ENCODE data around the gene LDLRAD2. TPM values are rescaled to one million over a fixed set of nuclear protein-coding genes. Genes with fewer than 3 reads are reported as not detected.

Gene LDLRAD2
- total RNA-seq, 4 donors from 2014 or later, result 0.22 TPM; not detected in 3

GRCh38 chr1:21820597-21821232 is 8.7 kb downstream of the LDLRAD2 start:
- H3K27ac ChIP-seq, result no peak overlapping the region
- H3K4me3 ChIP-seq (replicated peaks in 1 of 3), result no peak overlapping the region
- H3K27me3 ChIP-seq, result no peaks in the 10 kb centered on the region
- H3K9me3 ChIP-seq, result no peaks in the 10 kb centered on the region
- intact Hi-C loops (cut with DNase I), result no loop called here
- 92 to 98% methylated on average over 6 to 9 of the region's 9 CpGs for WGBS, 2 donors
- peaks cover 28 to 36% of the 10 kb centered on the region in 2 donors for H3K36me3 ChIP-seq
- H3K4me1 ChIP-seq, result no peaks in the 10 kb centered on the region
- TF ChIP-seq CTCF (IDR thresholded peaks at IDR 0.05) (no peak), POLR2A (IDR thresholded peaks at IDR 0.05) (no peak)
- DNase-seq, result no peak

DNA sequence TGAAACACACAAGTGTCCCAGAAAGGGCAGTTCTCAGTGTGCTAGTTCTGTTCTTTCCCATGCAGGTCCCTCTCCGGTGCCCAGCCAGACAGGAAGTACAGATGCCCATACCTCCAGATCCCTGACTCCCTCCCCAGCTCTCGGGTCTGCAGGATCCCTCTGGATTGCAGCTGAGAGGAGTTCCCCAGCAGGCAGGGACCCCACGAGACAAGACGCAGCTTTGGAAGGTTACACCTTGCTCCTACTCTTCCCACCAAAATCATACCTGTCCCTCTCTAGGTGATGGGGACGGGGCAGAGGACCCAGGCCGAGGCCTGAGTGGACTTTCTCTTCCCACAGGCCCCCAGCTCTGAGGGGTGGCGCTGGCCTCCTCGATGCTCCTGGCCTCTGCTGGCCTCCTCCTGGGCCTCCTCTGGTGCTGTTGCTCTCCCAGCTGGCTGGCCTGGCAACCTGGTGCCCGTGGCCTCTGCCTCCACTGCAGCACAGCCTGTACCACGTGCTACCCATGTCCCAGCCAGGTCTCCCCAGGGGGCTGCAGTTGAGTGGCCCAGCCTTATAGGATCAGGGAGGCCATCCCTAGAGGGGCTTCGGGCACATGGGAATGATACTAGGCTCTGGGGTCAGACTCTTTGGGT is 9.4 kb downstream of the LDLRAD2 start:
- DNase-seq, result no peak
- no peaks in the 10 kb centered on the region for H3K9me3 ChIP-seq
- no peaks in the 10 kb centered on the region for H3K27me3 ChIP-seq
- no peaks in the 10 kb centered on the region for H3K4me1 ChIP-seq
- no peak overlapping the region for H3K4me3 ChIP-seq (replicated peaks in 1 of 3)
- H3K27ac ChIP-seq, result no peak overlapping the region
- peaks cover 35 to 40% of the 10 kb centered on the region in 2 donors for H3K36me3 ChIP-seq
- TF ChIP-seq CTCF (IDR thresholded peaks at IDR 0.05) (no peak), POLR2A (IDR thresholded peaks at IDR 0.05) (no peak)
- WGBS, 2 donors, result 84 to 90% methylated on average over 6 to 10 of the region's 11 CpGs
- intact Hi-C loops (cut with DNase I), result no loop called here

- Histone ChIP-seq H3K36me3 (peaks cover 43 to 44% of the 10 kb centered on the region in 2 donors), H3K4me1 (no peaks in the 10 kb centered on the region), H3K27me3 (no peaks in the 10 kb centered on the region), H3K9me3 (no peaks in the 10 kb centered on the region), H3K27ac (no peak overlapping the region), H3K4me3 (replicated peaks in 1 of 3) (no peak overlapping the region)
- 53 to 85% methylated on average over 7 to 8 of the region's 9 CpGs for WGBS, 2 donors
- no peak for TF ChIP-seq CTCF (IDR thresholded peaks at IDR 0.05)
- no peak for TF ChIP-seq POLR2A (IDR thresholded peaks at IDR 0.05)
- no peak for DNase-seq
- intact Hi-C loops (cut with DNase I), result no loop called here
Observed at GRCh38 chr1:21822349-21822748, 10.3 kb downstream of the LDLRAD2 start.

DNA sequence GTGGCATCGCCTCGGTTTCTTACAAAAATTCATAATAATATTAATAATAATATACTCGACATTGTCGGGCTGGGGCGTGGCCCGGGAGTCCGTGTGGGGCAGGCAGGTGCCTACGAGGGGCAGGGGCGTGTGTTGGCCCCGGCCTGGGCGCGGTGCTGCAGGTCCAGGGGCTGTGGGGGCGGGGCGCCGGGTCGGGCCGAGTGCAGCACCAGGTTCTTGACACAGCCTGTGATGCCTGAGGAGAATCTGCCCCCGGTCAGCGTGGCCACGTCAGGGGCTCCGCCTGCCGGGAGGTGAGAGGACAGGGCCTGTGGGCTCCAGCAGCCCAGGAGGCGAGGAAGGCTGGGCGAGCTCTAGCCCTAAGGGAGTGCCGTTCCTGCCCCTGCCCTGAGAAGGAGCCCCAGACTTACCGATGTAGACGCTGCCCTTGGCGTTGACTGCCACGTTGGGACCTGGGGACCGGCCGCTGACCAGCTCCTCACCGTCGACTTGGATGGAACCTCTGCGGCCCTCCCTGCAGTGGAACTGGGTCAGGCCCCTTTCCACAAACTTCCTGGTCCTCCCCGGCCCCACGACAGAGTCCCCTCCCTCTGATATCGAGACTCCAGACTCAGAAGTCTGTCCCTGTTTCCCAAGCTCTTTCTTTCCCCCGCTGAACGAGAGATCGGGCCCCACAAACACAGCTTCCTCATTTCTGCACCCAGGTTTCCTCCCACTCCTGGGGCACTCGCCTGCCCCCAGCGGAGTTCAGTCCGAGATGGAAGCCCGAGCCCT is 11.3 kb downstream of the LDLRAD2 start:
- Histone ChIP-seq H3K4me3 (replicated peaks in 1 of 3) (no peak overlapping the region), H3K27ac (no peak overlapping the region), H3K4me1 (no peaks in the 10 kb centered on the region), H3K36me3 (peaks cover 54 to 55% of the 10 kb centered on the region in 2 donors), H3K27me3 (no peaks in the 10 kb centered on the region), H3K9me3 (no peaks in the 10 kb centered on the region)
- 92 to 94% methylated on average over 32 to 36 of the region's 44 CpGs for WGBS, 2 donors
- no peak for TF ChIP-seq CTCF (IDR thresholded peaks at IDR 0.05)
- no peak for TF ChIP-seq POLR2A (IDR thresholded peaks at IDR 0.05)
- no peak for DNase-seq
- intact Hi-C loops (cut with DNase I), result no loop called here

Data from thyroid gland (tissue), 4 donors.